PC-3 (cell line): ENCODE data around the gene NR1I2. TPM values are rescaled to one million over a fixed set of nuclear protein-coding genes. Genes with fewer than 3 reads are reported as not detected.
A peak's percentile ranks its signal among the peaks of the same experiment; 100 is the strongest.

Source experiments
- ATAC-seq: fragments of 200-7000 bp; cut with Tn5 transposase; 2 replicates; pipeline ENCODE4 v1.9.1; 2020; ENCODE audit warnings: mild to moderate bottlenecking, moderate library complexity
- BruUV-seq: library from RNA; stranded (reverse); fragments of 400-500 nt; replicated peaks from 2 replicates; lab custom pipeline; 2021; lab: Mats Ljungman, UMichigan
- CTCF ChIA-PET: fragments of 300-600 bp; sonication (Branson Sonifier 250); formaldehyde crosslinking; loops from one replicate; lab custom pipeline; 2022; ENCODE audit warnings: antibody characterized with exemption; lab: Charles Lee
- POLR2A ChIA-PET: fragments of 300-600 bp; sonication (Branson Sonifier 250); formaldehyde crosslinking; loops from one replicate; lab custom pipeline; 2022; ENCODE audit warnings: antibody characterized with exemption; ENCODE audit not compliant: unreplicated experiment; lab: Charles Lee
- DNase-seq: peaks from one replicate; pipeline ENCODE4 v3.0.0-alpha.2; 2015
- H2AFZ ChIP-seq: fragments of 300-600 bp; sonication (generic); 2 replicates; pipeline ENCODE4 v1.6.0; 2016; ENCODE audit warnings: antibody characterized with exemption, low read length
- H3F3A ChIP-seq: fragments of 300-600 bp; sonication (generic); one replicate; pipeline ENCODE4 v1.6.0; 2017; ENCODE audit warnings: antibody characterized with exemption, low read length, control low read depth, mild to moderate bottlenecking; ENCODE audit not compliant: unreplicated experiment
- H3K27ac ChIP-seq: fragments of 300-600 bp; sonication (generic); 2 replicates; pipeline ENCODE4 v1.5.1; 2016; ENCODE audit warnings: mild to moderate bottlenecking, low read length
- H3K27me3 ChIP-seq: fragments of 300-600 bp; sonication (generic); 2 replicates; pipeline ENCODE4 v1.6.1; 2016; ENCODE audit warnings: low read length, mixed read lengths
- H3K36me3 ChIP-seq: fragments of 300-600 bp; sonication (generic); 2 replicates; pipeline ENCODE4 v1.6.1; 2016; ENCODE audit warnings: low read depth, mixed run types, low read length, mixed read lengths
- H3K4me1 ChIP-seq: fragments of 300-600 bp; sonication (generic); 2 replicates; pipeline ENCODE4 v1.5.1; 2016; ENCODE audit warnings: low read length; ENCODE audit not compliant: insufficient read depth
- H3K4me2 ChIP-seq: fragments of 300-600 bp; sonication (generic); 2 replicates; pipeline ENCODE4 v1.6.0; 2016; ENCODE audit warnings: low read length
- H3K4me3 ChIP-seq: fragments of 300-600 bp; sonication (generic); 2 replicates; pipeline ENCODE4 v1.5.1; 2016; ENCODE audit warnings: mild to moderate bottlenecking, low read length, mixed read lengths
- H3K79me2 ChIP-seq: fragments of 300-600 bp; sonication (generic); 2 replicates; pipeline ENCODE4 v1.6.1; 2017; ENCODE audit warnings: low read length, mixed read lengths
- H3K9ac ChIP-seq: fragments of 300-600 bp; sonication (generic); 2 replicates; pipeline ENCODE4 v1.6.0; 2016; ENCODE audit warnings: mild to moderate bottlenecking, low read length
- H3K9me2 ChIP-seq: fragments of 300-600 bp; sonication (generic); replicated peaks from 2 replicates; pipeline ENCODE4 v1.6.1; 2016; ENCODE audit warnings: mixed run types, low read length, mixed read lengths
- H3K9me3 ChIP-seq: fragments of 300-600 bp; sonication (generic); 2 replicates; pipeline ENCODE4 v1.6.1; 2016; ENCODE audit warnings: low read length, mixed read lengths
- H4K20me1 ChIP-seq: fragments of 300-600 bp; sonication (generic); 2 replicates; pipeline ENCODE4 v1.6.1; 2016; ENCODE audit warnings: low read length, mixed read lengths
- EZH2 ChIP-seq: fragments of 300-600 bp; sonication (generic); IDR thresholded peaks from one replicate; pipeline ENCODE4 v1.6.1; 2017; ENCODE audit warnings: antibody characterized with exemption, mild to moderate bottlenecking, low read length; ENCODE audit not compliant: unreplicated experiment
- EZH2phosphoT487 ChIP-seq: fragments of 300-600 bp; sonication (generic); IDR thresholded peaks from 2 replicates; pipeline ENCODE4 v1.6.1; 2018; ENCODE audit warnings: mild to moderate bottlenecking, antibody characterized with exemption, low read length, borderline replicate concordance
- intact Hi-C: fragments of 100-400 bp; cut with micrococcal nuclease; formaldehyde crosslinking; loops from 2 replicates; pipeline ENCODE4 v1.9.0; 2023
- total RNA-seq: library from RNA; depleted of rRNA; stranded (reverse); fragments of >200 nt; gene quantifications from 2 replicates; pipeline ENCODE4 v1.2.3, GENCODE V29; 2014
- TF ChIP-seq, protein P1 (sequence below): fragments of 300-600 bp; sonication (generic); conservative IDR thresholded peaks from 2 replicates; pipeline ENCODE4 v1.5.1; 2017; ENCODE audit warnings: antibody characterized with exemption, low read depth, mild to moderate bottlenecking, low read length

NR1I2 gene
- total RNA-seq, 1 experiment from 2014 or later, result 0.04 TPM

DNA sequence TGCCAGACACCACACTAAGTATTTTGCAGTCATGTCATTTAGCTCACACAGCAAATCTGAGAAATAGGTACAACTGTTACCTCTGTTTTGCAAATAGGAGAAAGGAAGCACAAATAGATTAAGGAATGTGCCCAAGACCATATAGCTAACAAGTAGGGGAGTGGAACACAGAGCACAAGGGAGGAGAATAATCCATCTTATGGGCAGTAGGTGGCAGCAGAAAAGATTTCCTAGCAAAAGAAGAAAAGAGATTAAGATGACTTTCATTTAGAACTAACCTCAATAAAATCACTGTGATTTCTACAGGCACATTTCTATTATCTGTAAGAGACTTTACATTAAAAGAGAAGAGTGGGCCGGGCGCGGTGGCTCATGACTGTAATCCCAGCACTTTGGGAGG, 49.1 kb downstream of the NR1I2 start:
- peaks cover 9% of the 10 kb centered on the region; the same call in 1 of the 2 replicates for H3K36me3 ChIP-seq
- H3F3A ChIP-seq, result no peaks in the 10 kb centered on the region
- H3K4me1 ChIP-seq, result no peaks in the 10 kb centered on the region
- H3K4me3 ChIP-seq, result no peak overlapping the region
- H3K27ac ChIP-seq, result no peak overlapping the region
- H3K9me2 ChIP-seq, result no peaks in the 10 kb centered on the region
- DNase-seq (peak; percentile 41), ATAC-seq (peak; percentile 74)
- H4K20me1 ChIP-seq, result no peaks in the 10 kb centered on the region
- no peaks in the 10 kb centered on the region for H3K9me3 ChIP-seq
- H3K4me2 ChIP-seq, result no peak overlapping the region
- BruUV-seq, result no TSS peak
- H3K27me3 ChIP-seq, result no peaks in the 10 kb centered on the region
- ChIA-PET CTCF (no interaction called here), POLR2A (no interaction called here)
- intact Hi-C loops, result no loop called here
- no peak overlapping the region for H2AFZ ChIP-seq
- no peak overlapping the region for H3K9ac ChIP-seq
- no peak for TF ChIP-seq EZH2phosphoT487
- TF ChIP-seq, protein P1, sequence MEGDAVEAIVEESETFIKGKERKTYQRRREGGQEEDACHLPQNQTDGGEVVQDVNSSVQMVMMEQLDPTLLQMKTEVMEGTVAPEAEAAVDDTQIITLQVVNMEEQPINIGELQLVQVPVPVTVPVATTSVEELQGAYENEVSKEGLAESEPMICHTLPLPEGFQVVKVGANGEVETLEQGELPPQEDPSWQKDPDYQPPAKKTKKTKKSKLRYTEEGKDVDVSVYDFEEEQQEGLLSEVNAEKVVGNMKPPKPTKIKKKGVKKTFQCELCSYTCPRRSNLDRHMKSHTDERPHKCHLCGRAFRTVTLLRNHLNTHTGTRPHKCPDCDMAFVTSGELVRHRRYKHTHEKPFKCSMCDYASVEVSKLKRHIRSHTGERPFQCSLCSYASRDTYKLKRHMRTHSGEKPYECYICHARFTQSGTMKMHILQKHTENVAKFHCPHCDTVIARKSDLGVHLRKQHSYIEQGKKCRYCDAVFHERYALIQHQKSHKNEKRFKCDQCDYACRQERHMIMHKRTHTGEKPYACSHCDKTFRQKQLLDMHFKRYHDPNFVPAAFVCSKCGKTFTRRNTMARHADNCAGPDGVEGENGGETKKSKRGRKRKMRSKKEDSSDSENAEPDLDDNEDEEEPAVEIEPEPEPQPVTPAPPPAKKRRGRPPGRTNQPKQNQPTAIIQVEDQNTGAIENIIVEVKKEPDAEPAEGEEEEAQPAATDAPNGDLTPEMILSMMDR, result peak; percentile 61
- no peaks in the 10 kb centered on the region for H3K79me2 ChIP-seq

DNA sequence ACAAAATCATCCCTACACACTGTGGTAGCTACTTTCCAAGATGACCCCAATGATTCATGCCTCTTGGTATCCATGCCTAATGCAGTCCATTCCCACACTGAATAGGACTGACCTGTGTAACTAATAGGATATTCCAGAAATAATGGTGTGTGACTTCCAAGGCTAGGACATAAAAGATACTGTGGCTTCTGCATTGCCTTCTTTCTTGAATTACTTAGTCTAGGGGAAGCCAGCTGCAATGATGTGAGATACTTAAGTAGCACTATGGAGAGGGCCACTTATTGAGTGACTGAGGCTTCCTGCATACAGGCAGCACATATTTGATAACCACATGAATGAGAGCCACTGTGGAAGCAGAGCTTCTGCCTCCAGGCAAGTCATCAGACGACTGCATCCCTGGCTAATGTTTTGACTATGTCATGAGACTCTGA, 50.1 kb downstream of the NR1I2 start:
- no peaks in the 10 kb centered on the region for H3K4me1 ChIP-seq
- H3K9me2 ChIP-seq, result no peaks in the 10 kb centered on the region
- intact Hi-C loops, result no loop called here
- no peak overlapping the region for H2AFZ ChIP-seq
- peak; percentile 46; the same call in 1 of the 2 replicates for ATAC-seq
- CTCF ChIA-PET, result no interaction called here
- no peak for DNase-seq
- no peaks in the 10 kb centered on the region for H4K20me1 ChIP-seq
- H3K4me3 ChIP-seq, result no peak overlapping the region
- no peak overlapping the region for H3K9ac ChIP-seq
- no peak overlapping the region for H3K27ac ChIP-seq
- H3F3A ChIP-seq, result no peaks in the 10 kb centered on the region
- TF ChIP-seq, protein P1, result no peak
- TF ChIP-seq EZH2 (no peak), EZH2phosphoT487 (no peak)
- H3K36me3 ChIP-seq, result peaks cover 2% of the 10 kb centered on the region; the same call in 1 of the 2 replicates
- BruUV-seq, result no TSS peak
- no peak overlapping the region for H3K4me2 ChIP-seq
- no peaks in the 10 kb centered on the region for H3K9me3 ChIP-seq
- H3K27me3 ChIP-seq, result no peaks in the 10 kb centered on the region
- POLR2A ChIA-PET, result no interaction called here
- no peaks in the 10 kb centered on the region for H3K79me2 ChIP-seq

DNA sequence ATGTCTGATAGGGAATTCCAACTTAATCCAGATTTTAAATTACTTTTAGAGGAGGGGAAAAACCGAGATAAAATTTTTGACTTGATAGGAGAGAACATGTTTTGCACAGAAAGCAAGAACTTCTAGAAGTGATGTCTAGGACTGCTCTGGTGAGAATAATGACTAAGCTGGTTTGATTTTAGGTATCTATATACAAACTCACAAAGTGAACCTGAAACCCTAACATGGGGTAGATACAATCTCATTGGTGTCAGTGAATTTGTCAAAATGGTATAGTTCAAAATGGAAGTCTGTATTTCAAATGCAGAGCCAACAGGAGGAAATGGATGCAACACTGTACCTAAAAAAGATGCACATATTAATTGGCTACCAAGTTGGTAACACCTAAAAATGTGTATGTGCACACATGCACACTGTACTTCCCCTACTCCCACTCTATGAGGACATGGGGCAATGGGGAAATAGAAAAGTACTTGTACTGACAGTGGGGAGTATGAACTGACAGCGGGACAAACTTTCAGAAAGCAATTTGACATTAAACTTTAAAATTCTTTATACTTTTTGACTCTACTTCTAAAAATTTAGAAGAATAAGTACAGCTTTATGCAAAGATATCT, 53.0 kb downstream of the NR1I2 start:
- H3K4me1 ChIP-seq, result no peaks in the 10 kb centered on the region
- H3K9ac ChIP-seq, result no peak overlapping the region
- H3K27me3 ChIP-seq, result no peaks in the 10 kb centered on the region
- H3K4me3 ChIP-seq, result no peak overlapping the region
- TF ChIP-seq, protein P1, result no peak
- TF ChIP-seq EZH2, result no peak
- no peak for TF ChIP-seq EZH2phosphoT487
- no peaks in the 10 kb centered on the region for H3K9me3 ChIP-seq
- ChIA-PET POLR2A (no interaction called here), CTCF (no interaction called here)
- H3K36me3 ChIP-seq, result peaks cover 3% of the 10 kb centered on the region; the same call in 1 of the 2 replicates
- no TSS peak for BruUV-seq
- intact Hi-C loops, result no loop called here
- DNase-seq (no peak), ATAC-seq (no peak)
- no peaks in the 10 kb centered on the region for H4K20me1 ChIP-seq
- no peaks in the 10 kb centered on the region for H3K79me2 ChIP-seq
- H3K4me2 ChIP-seq, result no peak overlapping the region
- no peak overlapping the region for H3K27ac ChIP-seq
- no peaks in the 10 kb centered on the region for H3K9me2 ChIP-seq
- H3F3A ChIP-seq, result no peaks in the 10 kb centered on the region
- H2AFZ ChIP-seq, result no peak overlapping the region
